Panc1 (cell line): ENCODE results near the gene OR2Y1.

Experiments
- CTCF ChIP-seq: fragments of 450-650 bp; IDR thresholded peaks from 2 replicates; pipeline ENCODE4 v1.5.1; 2017; ENCODE audit warnings: mild to moderate bottlenecking
- REST ChIP-seq, 2 experiments: IDR thresholded peaks; 2 replicates each; pipeline ENCODE4 v1.6.1; 2011 to 2012; ENCODE audit warnings: low read depth in 2 of 2, control low read depth in 1 of 2, low read length in 1 of 2, mild to moderate bottlenecking in 1 of 2, moderate library complexity in 1 of 2; ENCODE audit not compliant: insufficient read depth in 1 of 2

GRCh38 chr5:180717989-180718388, 21.9 kb downstream of the OR2Y1 start:
- TF ChIP-seq CTCF, result no peak
- no peak for TF ChIP-seq REST (IDR thresholded peaks at IDR 0.05; ENCODE audit: insufficient read depth in 1 of 2, low read depth in 2 of 2, low read length in 1 of 2)
